Right lobe of liver (tissue), 4 donors: ENCODE results near the gene PDE12.

Experiments
- POLR2A ChIP-seq: fragments of 450-650 bp; IDR thresholded peaks from one replicate; pipeline ENCODE4 v1.6.1; 2017; ENCODE audit warnings: antibody characterized with exemption, mild to moderate bottlenecking
- TF ChIP-seq, protein P1 (sequence below), 4 donors: fragments of 200-600 bp in 3 of 4; fragments of 450-650 bp in 1 of 4; IDR thresholded peaks; one replicate each; pipeline versions ENCODE4 v1.5.1 to v1.8.0; 2016 to 2022; ENCODE audit warnings: antibody characterized with exemption in 4 of 4, mild to moderate bottlenecking in 2 of 4
- donor health status: DM: no; HTN: no; CAD: no.
- donor health status: DM: no; HTN: no; CAD: no.
- donor health status: DM: no; HTN: yes; CAD: no.

DNA sequence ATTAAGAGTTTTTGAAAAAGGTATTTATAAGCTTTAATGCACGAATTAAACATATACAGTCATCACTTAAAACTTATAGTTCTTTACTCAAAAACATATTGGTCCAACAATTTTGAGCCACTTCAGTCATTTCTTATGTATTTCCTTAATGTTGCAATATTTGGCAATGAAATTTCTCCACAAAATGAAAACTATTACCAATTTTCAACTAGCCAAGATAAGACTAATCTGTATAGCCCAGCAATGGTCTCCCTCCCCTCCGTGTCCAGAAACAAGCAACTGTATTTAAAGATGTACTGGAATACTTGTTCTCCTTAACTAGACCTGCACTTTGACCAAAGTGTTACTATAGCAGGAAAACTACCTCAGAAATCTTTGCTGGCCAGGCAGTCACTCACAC lies 31.8 kb downstream of the PDE12 start:
- no peak for TF ChIP-seq POLR2A
- TF ChIP-seq, protein P1, sequence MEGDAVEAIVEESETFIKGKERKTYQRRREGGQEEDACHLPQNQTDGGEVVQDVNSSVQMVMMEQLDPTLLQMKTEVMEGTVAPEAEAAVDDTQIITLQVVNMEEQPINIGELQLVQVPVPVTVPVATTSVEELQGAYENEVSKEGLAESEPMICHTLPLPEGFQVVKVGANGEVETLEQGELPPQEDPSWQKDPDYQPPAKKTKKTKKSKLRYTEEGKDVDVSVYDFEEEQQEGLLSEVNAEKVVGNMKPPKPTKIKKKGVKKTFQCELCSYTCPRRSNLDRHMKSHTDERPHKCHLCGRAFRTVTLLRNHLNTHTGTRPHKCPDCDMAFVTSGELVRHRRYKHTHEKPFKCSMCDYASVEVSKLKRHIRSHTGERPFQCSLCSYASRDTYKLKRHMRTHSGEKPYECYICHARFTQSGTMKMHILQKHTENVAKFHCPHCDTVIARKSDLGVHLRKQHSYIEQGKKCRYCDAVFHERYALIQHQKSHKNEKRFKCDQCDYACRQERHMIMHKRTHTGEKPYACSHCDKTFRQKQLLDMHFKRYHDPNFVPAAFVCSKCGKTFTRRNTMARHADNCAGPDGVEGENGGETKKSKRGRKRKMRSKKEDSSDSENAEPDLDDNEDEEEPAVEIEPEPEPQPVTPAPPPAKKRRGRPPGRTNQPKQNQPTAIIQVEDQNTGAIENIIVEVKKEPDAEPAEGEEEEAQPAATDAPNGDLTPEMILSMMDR (IDR thresholded peaks at IDR 0.05) = no peak
